Lower leg skin (tissue), 3 donors: ENCODE results near the gene FGD6.

ENCODE experiments used
- CTCF ChIP-seq, 3 donors: fragments of 450-650 bp; IDR thresholded peaks; one replicate each; pipeline ENCODE4 v1.5.1; 2016; ENCODE audit warnings: antibody characterized with exemption in 3 of 3, mild to moderate bottlenecking in 3 of 3, moderate library complexity in 2 of 3
- POLR2A ChIP-seq, 2 donors: fragments of 450-650 bp; IDR thresholded peaks; one replicate each; pipeline ENCODE4 v1.6.1; 2016 to 2017; ENCODE audit warnings: antibody characterized with exemption in 2 of 2, mild to moderate bottlenecking in 1 of 2, moderate library complexity in 1 of 2

GRCh38 chr12:95150501-95150900, 66.8 kb downstream of the FGD6 start:
- no peak for TF ChIP-seq CTCF (IDR thresholded peaks at IDR 0.05)
- no peak for TF ChIP-seq POLR2A (IDR thresholded peaks at IDR 0.05)
